ENCODE results near the gene PPIF.
A peak's percentile ranks its signal among the peaks of the same experiment; 100 is the strongest.
"Not testable (repeated sequence)": the region's sequence is repeated elsewhere in the genome, so short reads cannot be mapped to it uniquely, and the experiment has no call there.

The PPIF gene

DNA sequence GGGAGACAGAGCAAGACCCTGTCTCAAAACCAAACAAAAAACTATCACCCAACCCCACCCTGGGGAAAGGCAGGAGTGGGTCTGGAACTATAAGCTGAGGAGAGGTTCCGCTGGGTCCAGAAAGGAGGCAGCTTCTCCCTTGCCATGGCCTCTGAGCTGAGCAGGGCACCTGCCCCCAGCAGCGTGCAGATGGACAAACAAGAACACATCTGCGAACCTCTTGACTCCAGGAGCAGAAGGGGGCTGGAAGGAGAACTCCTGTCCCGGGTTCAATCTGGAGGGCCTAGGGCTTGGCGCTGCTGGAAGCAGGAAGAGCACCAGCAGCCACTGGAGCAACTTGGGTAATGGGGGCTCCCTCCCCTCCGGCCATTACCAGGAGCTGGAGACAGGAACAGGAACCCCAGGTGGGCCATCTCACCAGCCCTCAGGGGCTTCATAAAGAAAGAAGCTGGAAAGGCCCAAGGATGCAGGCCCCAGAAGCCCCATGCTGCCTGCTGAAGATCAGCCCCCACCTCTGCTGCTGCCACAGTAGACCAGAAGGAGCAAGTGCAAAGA, 19.0 kb upstream of the PPIF start:
- no peak for DNase-seq (ENCODE audit: extremely low spot score)
- CTCF ChIA-PET: interaction anchor here (1.1 to 10.3 kb wide), 4 partner anchors 8 to 45 kb away, joined by 4 to 90 read pairs (median 4); partner anchors contain the start of gene PPIF
- POLR2A ChIA-PET: interaction anchor here (1.7 kb wide), 1 partner anchor 20 kb away, joined by 5 read pairs; no protein-coding TSS in a partner anchor
- TF ChIP-seq, protein P1, sequence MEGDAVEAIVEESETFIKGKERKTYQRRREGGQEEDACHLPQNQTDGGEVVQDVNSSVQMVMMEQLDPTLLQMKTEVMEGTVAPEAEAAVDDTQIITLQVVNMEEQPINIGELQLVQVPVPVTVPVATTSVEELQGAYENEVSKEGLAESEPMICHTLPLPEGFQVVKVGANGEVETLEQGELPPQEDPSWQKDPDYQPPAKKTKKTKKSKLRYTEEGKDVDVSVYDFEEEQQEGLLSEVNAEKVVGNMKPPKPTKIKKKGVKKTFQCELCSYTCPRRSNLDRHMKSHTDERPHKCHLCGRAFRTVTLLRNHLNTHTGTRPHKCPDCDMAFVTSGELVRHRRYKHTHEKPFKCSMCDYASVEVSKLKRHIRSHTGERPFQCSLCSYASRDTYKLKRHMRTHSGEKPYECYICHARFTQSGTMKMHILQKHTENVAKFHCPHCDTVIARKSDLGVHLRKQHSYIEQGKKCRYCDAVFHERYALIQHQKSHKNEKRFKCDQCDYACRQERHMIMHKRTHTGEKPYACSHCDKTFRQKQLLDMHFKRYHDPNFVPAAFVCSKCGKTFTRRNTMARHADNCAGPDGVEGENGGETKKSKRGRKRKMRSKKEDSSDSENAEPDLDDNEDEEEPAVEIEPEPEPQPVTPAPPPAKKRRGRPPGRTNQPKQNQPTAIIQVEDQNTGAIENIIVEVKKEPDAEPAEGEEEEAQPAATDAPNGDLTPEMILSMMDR (IDR thresholded peaks at IDR 0.05; ENCODE audit: control extremely low read depth, extremely low read depth, low read depth, missing control alignments): no peak

DNA sequence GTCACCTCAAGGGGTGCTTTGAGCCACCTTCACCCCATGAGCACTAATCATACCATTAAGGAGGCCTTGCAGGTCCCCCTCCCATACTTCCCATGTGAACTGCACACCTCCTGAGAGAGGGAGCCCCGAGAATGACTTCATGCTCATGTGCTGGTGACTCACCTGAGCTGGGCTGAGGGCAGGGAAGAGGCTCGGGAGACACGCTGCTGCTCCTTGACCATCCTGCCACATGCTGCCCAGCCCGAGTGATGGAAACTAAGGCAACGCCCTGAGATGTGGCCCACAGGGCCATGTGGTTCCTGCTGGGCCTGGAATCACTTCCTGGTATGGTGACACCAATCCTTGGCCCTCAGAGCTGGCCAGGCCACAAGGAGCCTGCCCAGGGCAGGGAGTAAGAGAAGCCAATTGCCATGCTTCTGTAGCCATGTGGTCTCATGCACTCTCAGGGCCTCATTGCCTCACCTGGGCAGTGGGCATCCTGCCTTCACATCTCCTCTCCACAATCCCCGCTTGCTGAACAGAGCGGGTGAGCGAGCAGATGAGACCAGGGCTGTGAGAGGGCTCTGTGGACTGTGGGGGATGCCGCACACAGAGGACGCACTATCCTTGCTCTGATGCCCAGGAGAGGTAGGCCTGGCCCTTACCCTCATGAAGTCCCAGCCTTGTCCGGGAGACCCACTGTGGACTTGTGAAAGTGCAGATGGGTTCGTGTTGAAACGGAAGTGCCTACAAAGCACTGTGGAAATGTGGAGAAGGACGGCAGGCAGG, 18.3 kb upstream of the PPIF start:
- ChIA-PET CTCF (interaction anchor here (1.4 to 10.3 kb wide), 2 partner anchors 15 to 19 kb away, joined by 4 to 90 read pairs; partner anchors contain the start of gene PPIF), POLR2A (no interaction called here)
- TF ChIP-seq, protein P1 (IDR thresholded peaks at IDR 0.05; ENCODE audit: control extremely low read depth, extremely low read depth, low read depth, missing control alignments): no peak
- DNase-seq (ENCODE audit: extremely low spot score): no peak

DNA sequence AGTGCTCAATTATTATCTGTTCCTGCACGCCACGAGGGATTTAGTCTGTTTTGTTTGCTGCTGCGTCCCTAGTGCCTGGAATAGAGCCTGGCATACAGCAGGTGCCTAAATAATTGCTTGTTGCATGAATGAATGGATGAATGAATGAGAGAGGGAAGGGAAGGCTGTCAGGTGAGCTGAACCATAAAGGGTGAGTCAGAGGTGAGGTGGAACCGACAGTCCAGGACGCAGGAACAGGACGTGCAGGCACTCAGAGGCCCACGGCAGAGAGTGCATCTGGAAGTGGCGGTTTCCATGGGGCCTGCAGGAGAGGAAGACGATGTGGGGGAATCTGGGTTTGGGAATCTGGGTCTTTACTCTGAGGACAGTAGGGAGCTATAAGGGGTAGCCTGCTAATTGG, 17.7 kb upstream of the PPIF start:
- CTCF ChIA-PET: interaction anchor here (10.3 kb wide), 1 partner anchor 14 kb away, joined by 90 read pairs; the partner anchor contains the start of gene PPIF
- no peak for DNase-seq (ENCODE audit: extremely low spot score)
- POLR2A ChIA-PET: no interaction called here
- TF ChIP-seq, protein P1 (IDR thresholded peaks at IDR 0.05; ENCODE audit: control extremely low read depth, extremely low read depth, low read depth, missing control alignments): no peak

DNA sequence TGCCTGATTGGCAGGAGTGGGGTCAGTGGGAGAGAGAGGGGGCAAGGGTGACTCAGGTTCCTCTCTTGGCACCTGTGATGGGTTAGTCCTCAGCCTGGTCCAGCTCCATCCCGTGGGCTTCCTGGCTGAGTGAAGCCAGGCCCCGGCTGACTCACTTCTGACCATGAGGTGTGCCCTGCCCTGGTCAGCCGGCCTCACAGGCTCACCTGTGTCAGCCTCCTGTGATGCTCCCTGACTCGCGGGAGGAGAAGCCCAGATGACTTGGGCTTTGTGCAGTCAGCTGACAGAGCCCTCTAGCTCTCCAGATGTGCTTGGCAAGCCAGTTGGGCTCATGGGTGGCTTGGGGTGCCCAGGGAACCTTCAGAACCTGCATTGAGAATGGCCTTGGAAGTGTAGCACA, 16.0 kb upstream of the PPIF start:
- ChIA-PET POLR2A (interaction anchor here (0.8 kb wide), 1 partner anchor 14 kb away, joined by 3 read pairs; no protein-coding TSS in a partner anchor), CTCF (interaction anchor here (1.2 to 10.3 kb wide), 3 partner anchors 12 to 43 kb away, joined by 4 to 90 read pairs (median 12); partner anchors contain the start of gene PPIF)
- DNase-seq (ENCODE audit: extremely low spot score): no peak
- TF ChIP-seq, protein P1 (IDR thresholded peaks at IDR 0.05; ENCODE audit: control extremely low read depth, extremely low read depth, low read depth, missing control alignments): no peak

DNA sequence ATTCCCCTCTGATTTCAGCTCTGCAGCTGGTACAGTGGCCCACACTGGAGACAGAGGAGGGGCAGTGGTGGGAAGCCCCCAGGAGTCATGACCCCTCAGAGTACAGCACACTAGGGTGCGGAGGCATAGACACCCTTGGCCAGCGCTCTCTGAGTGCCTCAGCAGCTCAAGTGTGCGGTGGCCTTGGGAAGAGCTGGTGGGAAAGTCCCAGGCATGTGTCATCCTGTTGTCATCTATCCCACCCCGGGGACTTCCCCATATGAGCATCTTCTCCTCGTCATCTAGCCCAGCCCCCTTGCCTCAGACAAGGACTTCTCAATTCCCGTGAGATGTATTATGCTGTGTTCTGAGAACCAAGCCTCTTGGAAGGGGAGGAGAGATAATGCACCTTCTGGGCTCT, 15.6 kb upstream of the PPIF start:
- ChIA-PET CTCF (interaction anchor here (1.2 to 10.3 kb wide), 3 partner anchors 12 to 43 kb away, joined by 4 to 90 read pairs (median 12); partner anchors contain the start of gene PPIF), POLR2A (interaction anchor here (0.8 kb wide), 1 partner anchor 13 kb away, joined by 3 read pairs; no protein-coding TSS in a partner anchor)
- peak; percentile 83 for DNase-seq (ENCODE audit: extremely low spot score)
- TF ChIP-seq, protein P1 (IDR thresholded peaks at IDR 0.05; ENCODE audit: control extremely low read depth, extremely low read depth, low read depth, missing control alignments): no peak

DNA sequence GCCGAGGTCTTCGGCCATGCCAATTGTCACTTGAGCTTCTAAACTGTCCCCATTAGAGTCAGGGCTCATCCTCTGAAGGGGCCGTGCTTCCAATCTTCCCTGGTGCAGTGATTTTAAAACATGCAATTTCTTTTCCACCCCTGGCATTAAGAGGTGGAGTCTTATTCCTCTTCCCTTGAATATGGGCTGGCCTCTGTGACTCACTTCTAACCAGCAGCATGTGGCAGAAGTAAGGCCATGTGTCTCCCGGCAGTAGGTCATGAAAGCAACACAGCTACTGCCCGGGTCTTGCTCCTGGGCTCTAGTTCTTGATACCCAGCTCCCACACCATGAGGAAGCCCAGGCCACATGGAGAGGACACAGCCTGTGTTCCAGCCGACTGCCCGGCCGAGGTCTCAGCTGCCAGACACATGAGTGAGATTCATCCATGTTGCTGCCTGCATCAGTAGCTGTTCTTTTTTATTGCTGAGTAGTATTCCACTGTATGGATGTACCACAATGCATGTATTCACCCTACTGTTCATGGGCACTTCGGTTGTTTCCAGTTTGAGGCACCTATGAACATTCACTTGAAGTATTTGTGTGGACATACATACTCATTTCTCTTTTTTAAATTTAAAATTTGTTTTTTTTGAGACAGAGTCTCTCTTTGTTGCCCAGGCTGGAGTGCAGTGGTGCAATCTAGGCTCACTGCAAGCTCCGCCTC, 14.5 kb upstream of the PPIF start:
- CTCF ChIA-PET: interaction anchor here (10.3 kb wide), 1 partner anchor 11 kb away, joined by 90 read pairs; the partner anchor contains the start of gene PPIF
- DNase-seq (ENCODE audit: extremely low spot score); POLR2A ChIA-PET: not testable (repeated sequence)

All from GM10248 (cell line).